H9 (cell line): ENCODE results near the gene MAP4K1. TPM values are rescaled to one million over a fixed set of nuclear protein-coding genes. Genes with fewer than 3 reads are reported as not detected.
"Not testable (repeated sequence)": the region's sequence is repeated elsewhere in the genome, so short reads cannot be mapped to it uniquely, and the experiment has no call there.

Experiments used
- DNase-seq: peaks from one replicate; pipeline ENCODE4 v3.0.0-alpha.2; 2017
- H2AFZ ChIP-seq: one replicate; pipeline ENCODE4 v1.6.1; 2013; ENCODE audit warnings: mild to moderate bottlenecking, low read length, control low read depth, moderate library complexity
- H2AK5ac ChIP-seq: 2 replicates; pipeline ENCODE4 v1.6.1; 2013; ENCODE audit warnings: low read length, control low read depth, mixed read lengths; ENCODE audit not compliant: insufficient read length
- H2BK120ac ChIP-seq: one replicate; pipeline ENCODE4 v1.6.1; 2013; ENCODE audit warnings: low read depth, mild to moderate bottlenecking, low read length, control low read depth, inconsistent platforms; ENCODE audit not compliant: poor library complexity, severe bottlenecking
- H2BK12ac ChIP-seq: 2 replicates; pipeline ENCODE4 v1.6.1; 2013; ENCODE audit warnings: low read length, control low read depth, mixed read lengths, low read depth; ENCODE audit not compliant: insufficient read length
- H2BK15ac ChIP-seq: 2 replicates; pipeline ENCODE4 v1.6.1; 2013; ENCODE audit warnings: low read depth, low read length, control low read depth
- H2BK20ac ChIP-seq: one replicate; pipeline ENCODE4 v1.6.1; 2013; ENCODE audit warnings: low read depth, mild to moderate bottlenecking, low read length, control low read depth, inconsistent platforms; ENCODE audit not compliant: poor library complexity, severe bottlenecking
- H2BK5ac ChIP-seq: 2 replicates; pipeline ENCODE4 v1.6.1; 2013; ENCODE audit warnings: low read length, control low read depth, mixed read lengths; ENCODE audit not compliant: insufficient read length
- H3K14ac ChIP-seq: 2 replicates; pipeline ENCODE4 v1.6.1; 2013; ENCODE audit warnings: low read length, control low read depth; ENCODE audit not compliant: insufficient read depth
- H3K18ac ChIP-seq: 2 replicates; pipeline ENCODE4 v1.6.1; 2013; ENCODE audit warnings: low read depth, mild to moderate bottlenecking, mixed read lengths, low read length, control low read depth; ENCODE audit not compliant: insufficient read length
- H3K23ac ChIP-seq: 2 replicates; pipeline ENCODE4 v1.6.1; 2013; ENCODE audit warnings: low read length, control low read depth, mixed read lengths, low read depth; ENCODE audit not compliant: insufficient read length
- H3K23me2 ChIP-seq: 2 replicates; pipeline ENCODE4 v1.6.1; 2013; ENCODE audit warnings: low read depth, mild to moderate bottlenecking, mixed read lengths, low read length, control low read depth; ENCODE audit not compliant: insufficient read length, poor library complexity, severe bottlenecking
- H3K27ac ChIP-seq: 2 replicates; pipeline ENCODE4 v1.5.1; 2013; ENCODE audit warnings: low read length, control low read depth, mixed read lengths, low read depth; ENCODE audit not compliant: insufficient read length
- H3K27me3 ChIP-seq: 2 replicates; pipeline ENCODE4 v1.6.1; 2013; ENCODE audit warnings: low read length, control low read depth, inconsistent platforms; ENCODE audit not compliant: insufficient read depth
- H3K4ac ChIP-seq: 2 replicates; pipeline ENCODE4 v1.6.1; 2013; ENCODE audit warnings: low read depth, mild to moderate bottlenecking, control low read depth, inconsistent platforms, low read length, moderate library complexity
- H3K4me1 ChIP-seq: 2 replicates; pipeline ENCODE4 v1.6.1; 2013; ENCODE audit warnings: low read length, control low read depth, inconsistent platforms; ENCODE audit not compliant: insufficient read depth
- H3K4me2 ChIP-seq: 2 replicates; pipeline ENCODE4 v1.6.1; 2013; ENCODE audit warnings: low read length, control low read depth, mixed read lengths; ENCODE audit not compliant: insufficient read length, insufficient read depth
- H3K56ac ChIP-seq: 2 replicates; pipeline ENCODE4 v1.6.1; 2013; ENCODE audit warnings: low read depth, mild to moderate bottlenecking, mixed read lengths, low read length, control low read depth; ENCODE audit not compliant: insufficient read length
- H3K79me1 ChIP-seq: 2 replicates; pipeline ENCODE4 v1.6.1; 2013; ENCODE audit warnings: low read depth, mild to moderate bottlenecking, moderate library complexity, low read length, control low read depth, inconsistent platforms; ENCODE audit not compliant: insufficient read depth, poor library complexity, severe bottlenecking
- H3K79me2 ChIP-seq: 2 replicates; pipeline ENCODE4 v1.6.1; 2013; ENCODE audit warnings: low read length, control low read depth, inconsistent platforms; ENCODE audit not compliant: insufficient read depth
- H3K9ac ChIP-seq: 2 replicates; pipeline ENCODE4 v1.6.1; 2013; ENCODE audit warnings: low read length, control low read depth, mixed read lengths; ENCODE audit not compliant: insufficient read length; ENCODE audit errors: extremely low read depth
- H3K9me3 ChIP-seq: one replicate; pipeline ENCODE4 v1.6.1; 2013; ENCODE audit warnings: low read depth, low read length, inconsistent platforms; ENCODE audit not compliant: control insufficient read depth
- H3T11ph ChIP-seq: one replicate; pipeline ENCODE4 v1.6.1; 2013; ENCODE audit warnings: mild to moderate bottlenecking, low read length, control low read depth, inconsistent platforms
- H4K20me1 ChIP-seq: one replicate; pipeline ENCODE4 v1.6.1; 2013; ENCODE audit not compliant: control insufficient read depth, insufficient read length, insufficient read depth
- H4K5ac ChIP-seq: 2 replicates; pipeline ENCODE4 v1.6.1; 2013; ENCODE audit warnings: low read depth, mild to moderate bottlenecking, mixed read lengths, low read length, control low read depth; ENCODE audit not compliant: insufficient read length
- H4K8ac ChIP-seq: replicated peaks from 2 replicates; pipeline ENCODE4 v1.6.1; 2013; ENCODE audit warnings: low read length, control low read depth, mixed read lengths, low read depth; ENCODE audit not compliant: insufficient read length
- H4K91ac ChIP-seq: 2 replicates; pipeline ENCODE4 v1.6.1; 2013; ENCODE audit warnings: low read depth, mild to moderate bottlenecking, moderate library complexity, mixed read lengths, low read length, control low read depth; ENCODE audit not compliant: insufficient read length
- H3K27ac Mint-ChIP-seq, 3 experiments: 2 replicates in 2 of 3; 3 replicates in 1 of 3; pipeline ENCODE4 v1.8.0; 2020 to 2021; ENCODE audit warnings: mixed read lengths in 3 of 3, mild to moderate bottlenecking in 1 of 3, moderate library complexity in 1 of 3
- H3K27me3 Mint-ChIP-seq: 2 replicates; pipeline ENCODE4 v1.8.0; 2021; ENCODE audit warnings: low read depth, mild to moderate bottlenecking, moderate library complexity, mixed read lengths
- H3K36me3 Mint-ChIP-seq, 3 experiments: 2 replicates in 2 of 3; 3 replicates in 1 of 3; pipeline ENCODE4 v1.8.0; 2020 to 2021; ENCODE audit warnings: low read depth in 3 of 3, mixed read lengths in 3 of 3; ENCODE audit not compliant: insufficient read depth in 1 of 3
- H3K4me1 Mint-ChIP-seq, 2 experiments: 2 replicates each; pipeline ENCODE4 v1.8.0; 2020; ENCODE audit warnings: mixed read lengths in 2 of 2
- H3K4me3 Mint-ChIP-seq, 2 experiments: 2 replicates in 1 of 2; 3 replicates in 1 of 2; pipeline ENCODE4 v1.8.0; 2020 to 2021; ENCODE audit warnings: mild to moderate bottlenecking in 2 of 2, mixed read lengths in 2 of 2, moderate library complexity in 1 of 2
- H3K9me3 Mint-ChIP-seq, 2 experiments: 2 replicates in 1 of 2; 3 replicates in 1 of 2; pipeline ENCODE4 v1.8.0; 2020; ENCODE audit warnings: mild to moderate bottlenecking in 2 of 2, mixed read lengths in 2 of 2, moderate library complexity in 1 of 2
- WGBS: extraction: QIAGEN DNeasy Blood & Tissue Kit; methylation state at CpG from one replicate; pipeline ENCODE4 v1.1.7; 2013; ENCODE audit warnings: missing lambda C conversion rate, low lambda C conversion rate, mixed read lengths; ENCODE audit not compliant: insufficient read length; ENCODE audit errors: extremely low coverage; 5-methylcytosine and 5-hydroxymethylcytosine counted together
- total RNA-seq: library from RNA; stranded (reverse); gene quantifications from 2 replicates; pipeline ENCODE4 v1.2.1, GENCODE V29; 2021

Gene MAP4K1
- total RNA-seq, 1 experiment from 2014 or later: 31.1 TPM

DNA sequence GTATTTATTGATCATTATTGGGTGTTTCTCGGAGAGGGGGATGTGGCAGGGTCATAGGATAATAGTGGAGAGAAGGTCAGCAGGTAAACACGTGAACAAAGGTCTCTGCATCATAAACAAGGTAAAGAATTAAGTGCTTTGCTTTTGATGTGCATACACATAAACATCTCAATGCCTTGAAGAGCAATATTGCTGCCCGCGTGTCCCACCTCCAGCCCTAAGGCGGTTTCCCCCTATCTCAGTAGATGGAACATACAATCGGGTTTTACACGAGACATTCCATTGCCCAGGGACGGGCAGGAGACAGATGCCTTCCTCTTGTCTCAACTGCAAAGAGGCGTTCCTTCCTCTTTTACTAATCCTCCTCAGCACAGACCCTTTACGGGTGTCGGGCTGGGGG lies 13.5 kb upstream of the MAP4K1 start:
- H4K8ac ChIP-seq, H2BK5ac ChIP-seq, H4K91ac ChIP-seq, H3K27me3 Mint-ChIP-seq, H3K9ac ChIP-seq, H3K18ac ChIP-seq, H3K9me3 Mint-ChIP-seq, H2BK120ac ChIP-seq, H2AK5ac ChIP-seq, H3K4ac ChIP-seq, H2BK12ac ChIP-seq, H4K20me1 ChIP-seq, H3K56ac ChIP-seq, H3K4me1 ChIP-seq, DNase-seq, H3K27ac ChIP-seq, H2BK20ac ChIP-seq, H3T11ph ChIP-seq, H3K79me1 ChIP-seq, H3K23me2 ChIP-seq, H2AFZ ChIP-seq, H4K5ac ChIP-seq, H3K23ac ChIP-seq, H3K79me2 ChIP-seq, H2BK15ac ChIP-seq, H3K4me2 ChIP-seq, H3K14ac ChIP-seq, H3K9me3 ChIP-seq, H3K27me3 ChIP-seq: not testable (repeated sequence)
- Mint-ChIP-seq H3K4me1 (peaks cover 11 to 18% of the 10 kb centered on the region in 2 experiments), H3K27ac (peak overlapping the region in 2 of 3 experiments; percentile 90 to 95; a peak in 5 of 7 replicates), H3K4me3 (peak overlapping the region in 1 of 2 experiments; percentile 10; a peak in 2 of 5 replicates), H3K36me3 (peaks cover 40 to 86% (median 84%) of the 10 kb centered on the region in 3 experiments; a peak in 6 of 7 replicates)
- WGBS: no CpG with 5 or more reads among the region's 11 CpGs
